Endothelial cell of umbilical vein (primary cell): ENCODE measurements around the gene CORO2B.

Experiments used
- CTCF ChIP-seq, 2 donors: IDR thresholded peaks; 1 replicate in 1 of 2; 2 replicates in 1 of 2; pipeline ENCODE4 v1.5.1; 2011; ENCODE audit warnings: low read length in 2 of 2, mild to moderate bottlenecking in 2 of 2, moderate library complexity in 2 of 2, control low read depth in 1 of 2, inconsistent platforms in 1 of 2, low read depth in 1 of 2; ENCODE audit not compliant: insufficient read depth in 1 of 2; ENCODE audit errors: extremely low read depth in 1 of 2
- EZH2 ChIP-seq: IDR thresholded peaks from 2 replicates; pipeline ENCODE4 v1.6.1; 2012; ENCODE audit warnings: borderline replicate concordance, low read depth, mild to moderate bottlenecking, moderate library complexity, low read length, inconsistent platforms; ENCODE audit not compliant: severe bottlenecking
- FOS ChIP-seq: IDR thresholded peaks from 2 replicates; pipeline ENCODE4 v1.6.1; 2011; ENCODE audit warnings: mild to moderate bottlenecking, low read length, moderate library complexity, borderline replicate concordance; ENCODE audit not compliant: insufficient read depth
- MYC ChIP-seq: IDR thresholded peaks from one replicate; pipeline ENCODE4 v1.6.1; 2011; ENCODE audit warnings: mild to moderate bottlenecking, low read depth, low read length
- POLR2A ChIP-seq: IDR thresholded peaks from 2 replicates; pipeline ENCODE4 v1.6.1; 2012; ENCODE audit warnings: low read depth, mild to moderate bottlenecking, control low read depth, low read length
- POLR2AphosphoS5 ChIP-seq: IDR thresholded peaks from 2 replicates; pipeline ENCODE4 v1.6.1; 2012; ENCODE audit warnings: low read depth, mild to moderate bottlenecking, control low read depth, low read length, moderate library complexity; ENCODE audit not compliant: insufficient read depth
- TF ChIP-seq, protein P1 (sequence below): IDR thresholded peaks from 2 replicates; pipeline ENCODE4 v1.6.1; 2011; ENCODE audit not compliant: insufficient read depth, insufficient read length

GRCh38 chr15:68564173-68564572, 14.6 kb upstream of the CORO2B start:
- TF ChIP-seq, protein P1, sequence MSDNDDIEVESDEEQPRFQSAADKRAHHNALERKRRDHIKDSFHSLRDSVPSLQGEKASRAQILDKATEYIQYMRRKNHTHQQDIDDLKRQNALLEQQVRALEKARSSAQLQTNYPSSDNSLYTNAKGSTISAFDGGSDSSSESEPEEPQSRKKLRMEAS: no peak
- TF ChIP-seq CTCF (IDR thresholded peaks at IDR 0.05; ENCODE audit: extremely low read depth in 1 of 2, insufficient read depth in 1 of 2, low read depth in 1 of 2, low read length in 2 of 2) (no peak), POLR2A (no peak), EZH2 (no peak), POLR2AphosphoS5 (no peak), MYC (no peak), FOS (no peak)
